HepG2 (cell line): ENCODE data around the gene GRM7. TPM values are rescaled to one million over a fixed set of nuclear protein-coding genes. Genes with fewer than 3 reads are reported as not detected.

ENCODE experiments used
- ATAC-seq: fragments of 200-7000 bp; cut with Tn5 transposase; 3 replicates; pipeline ENCODE4 v1.9.1; 2020; ENCODE audit warnings: mild to moderate bottlenecking, moderate library complexity
- BruUV-seq: library from RNA; stranded (reverse); fragments of 400-500 nt; replicated peaks from 2 replicates; lab custom pipeline; 2021; lab: Mats Ljungman, UMichigan
- CTCF ChIA-PET: fragments of 300-600 bp; formaldehyde crosslinking; extraction: SDS; loops from one replicate; lab custom pipeline; 2021; ENCODE audit warnings: low total read pairs, inconsistent platforms, low intra/inter-chr PET ratio; lab: Yijun Ruan, JAX
- POLR2A ChIA-PET: fragments of 350-600 bp; sonication (Branson Sonifier 250); formaldehyde crosslinking; loops from one replicate; lab custom pipeline; 2020; ENCODE audit warnings: antibody characterized with exemption, inconsistent platforms; lab: Yijun Ruan, JAX
- DNase-seq: peaks from one replicate; pipeline ENCODE4 v3.0.0-alpha.2; 2015; ENCODE audit warnings: low spot score
- FAIRE-seq: peaks from 3 replicates; lab custom pipeline; 2011; peaks lifted over from hg19 to GRCh38; lab: Jason Lieb, UNC
- H2AFZ ChIP-seq: one replicate; pipeline ENCODE4 v1.6.1; 2011; ENCODE audit warnings: low read length, inconsistent platforms
- H3K27ac ChIP-seq: fragments of 300-600 bp; 3 replicates; pipeline ENCODE4 v1.8.0; 2011; ENCODE audit warnings: mixed run types, mild to moderate bottlenecking, mixed read lengths, low read length, inconsistent platforms; ENCODE audit not compliant: insufficient read depth; ENCODE audit errors: extremely low read length
- H3K27me3 ChIP-seq, 2 experiments: fragments of 200-600 bp in 1 of 2; 2 replicates in 1 of 2; 3 replicates in 1 of 2; pipeline versions ENCODE4 v1.6.0 to v1.8.0; 2011; ENCODE audit warnings: low read length in 2 of 2, mild to moderate bottlenecking in 2 of 2, moderate library complexity in 2 of 2, inconsistent platforms in 1 of 2; ENCODE audit not compliant: insufficient read depth in 2 of 2, control insufficient read depth in 1 of 2
- H3K36me3 ChIP-seq, 2 experiments: fragments of 200-600 bp in 1 of 2; replicated peaks in 1 of 2; 2 replicates in 1 of 2; 3 replicates in 1 of 2; pipeline versions ENCODE4 v1.5.1 to v1.8.0; 2011; ENCODE audit warnings: low read length in 2 of 2, inconsistent platforms in 1 of 2; ENCODE audit not compliant: insufficient read depth in 2 of 2, control insufficient read depth in 1 of 2
- H3K4me1 ChIP-seq: 2 replicates; pipeline ENCODE4 v1.5.1; 2012; ENCODE audit warnings: low read length, inconsistent platforms; ENCODE audit not compliant: insufficient read depth
- H3K4me2 ChIP-seq: 2 replicates; pipeline ENCODE4 v1.6.0; 2011; ENCODE audit warnings: low read depth, low read length, inconsistent platforms
- H3K4me3 ChIP-seq, 3 experiments: fragments of 200-600 bp in 1 of 3; sonication (generic), shearing (Covaris generic) in 1 of 3; replicated peaks in 1 of 3; 2 replicates each; pipeline ENCODE4 v1.5.1; 2011 to 2016; ENCODE audit warnings: low read length in 3 of 3, inconsistent platforms in 2 of 3, low read depth in 2 of 3, mild to moderate bottlenecking in 2 of 3, control low read depth in 1 of 3, mixed read lengths in 1 of 3; ENCODE audit not compliant: insufficient read depth in 1 of 3
- H3K79me2 ChIP-seq: one replicate; pipeline ENCODE4 v1.6.1; 2011; ENCODE audit warnings: low read length, inconsistent platforms; ENCODE audit not compliant: insufficient read depth
- H3K9ac ChIP-seq: 2 replicates; pipeline ENCODE4 v1.6.0; 2011; ENCODE audit warnings: mild to moderate bottlenecking, low read depth, low read length, inconsistent platforms; ENCODE audit not compliant: insufficient read depth
- H3K9me3 ChIP-seq: 2 replicates; pipeline ENCODE4 v1.5.1; 2012; ENCODE audit warnings: mild to moderate bottlenecking, low read length
- H4K20me1 ChIP-seq: 2 replicates; pipeline ENCODE4 v1.6.0; 2011; ENCODE audit warnings: inconsistent platforms, mild to moderate bottlenecking, low read length, moderate library complexity; ENCODE audit not compliant: insufficient read depth
- ARNT ChIP-seq: fragments of 450-650 bp; IDR thresholded peaks from 2 replicates; pipeline ENCODE4 v1.6.1; 2017
- DR1 ChIP-seq: sonication (generic); formaldehyde crosslinking; IDR thresholded peaks from 2 replicates; pipeline ENCODE4 v1.8.0; 2021; ENCODE audit warnings: mild to moderate bottlenecking, missing genetic modification reagents, inconsistent platforms
- ISX ChIP-seq: sonication (generic); formaldehyde crosslinking; conservative IDR thresholded peaks from 2 replicates; pipeline ENCODE4 v1.5.0; 2020; ENCODE audit warnings: missing genetic modification reagents
- KDM6A ChIP-seq: IDR thresholded peaks from 2 replicates; pipeline ENCODE4 v1.6.1; 2016; ENCODE audit warnings: low read depth
- MTA3 ChIP-seq: sonication (generic); formaldehyde crosslinking; IDR thresholded peaks from 2 replicates; pipeline ENCODE4 v1.4.0; 2020; ENCODE audit warnings: missing genetic modification reagents
- MXD4 ChIP-seq: IDR thresholded peaks from 2 replicates; pipeline ENCODE4 v1.6.1; 2016; ENCODE audit warnings: mild to moderate bottlenecking, missing biosample characterization, missing genetic modification reagents
- NCOA2 ChIP-seq: sonication (generic); formaldehyde crosslinking; IDR thresholded peaks from 2 replicates; pipeline ENCODE4 v1.8.0; 2022; ENCODE audit warnings: inconsistent platforms
- NFKB2 ChIP-seq: sonication (generic); formaldehyde crosslinking; IDR thresholded peaks from 2 replicates; pipeline ENCODE4 v1.4.0; 2020; ENCODE audit warnings: missing genetic modification reagents, borderline replicate concordance
- SAFB2 ChIP-seq: sonication (generic); formaldehyde crosslinking; IDR thresholded peaks from 2 replicates; pipeline ENCODE4 v1.5.1; 2020; ENCODE audit warnings: missing genetic modification reagents, low read depth, mild to moderate bottlenecking, borderline replicate concordance
- TAF15 ChIP-seq: fragments of 200-400 bp; formaldehyde crosslinking; IDR thresholded peaks from one replicate; pipeline ENCODE4 v1.6.1; 2018; ENCODE audit warnings: mild to moderate bottlenecking, low read depth, low read length; ENCODE audit not compliant: poor library complexity, severe bottlenecking
- TBX2 ChIP-seq: sonication (generic); formaldehyde crosslinking; IDR thresholded peaks from 2 replicates; pipeline ENCODE4 v1.5.0; 2020; ENCODE audit warnings: missing genetic modification reagents, mild to moderate bottlenecking, borderline replicate concordance
- TOE1 ChIP-seq: sonication (generic); formaldehyde crosslinking; IDR thresholded peaks from 2 replicates; pipeline ENCODE4 v1.4.0; 2020; ENCODE audit warnings: mild to moderate bottlenecking, missing genetic modification reagents
- ZNF496 ChIP-seq: sonication (generic); formaldehyde crosslinking; IDR thresholded peaks from 2 replicates; pipeline ENCODE4 v1.8.1; 2023; ENCODE audit warnings: mild to moderate bottlenecking, moderate library complexity, missing genetic modification reagents; ENCODE audit not compliant: insufficient replicate concordance
- in situ Hi-C: cut with HindIII; loops from 2 replicates; pipeline ENCODE4 v1.10.0; 2017; ENCODE audit warnings: low pct_unique_long_range_greater_than_20kb; ENCODE audit not compliant: extremely low pct_ligation_motif_present
- intact Hi-C: fragments of 100-400 bp; cut with micrococcal nuclease; formaldehyde crosslinking; loops from one replicate; pipeline ENCODE4 v1.10.0; 2022; ENCODE audit not compliant: unreplicated experiment
- polyA plus RNA-seq, 8 experiments: library from polyadenylated mRNA; depleted of rRNA in 3 of 8; stranded (reverse) in 7 of 8; unstranded in 1 of 8; fragments of >200 nt; fragmentation: Illumina TruSeq in 4 of 8; extraction: Trizol in 4 of 8; gene quantifications; 2 replicates each; pipeline versions ENCODE4 v1.2.1 to v1.2.3, GENCODE V29; 2011 to 2016; ENCODE audit warnings: low read depth in 4 of 8, missing spikeins in 1 of 8, mixed read lengths in 1 of 8; ENCODE audit not compliant: insufficient read depth in 1 of 8
- total RNA-seq, 5 experiments: library from RNA; depleted of rRNA; stranded (reverse); fragments of >200 nt; fragmentation: Illumina TruSeq; extraction: Trizol; gene quantifications; 2 replicates each; pipeline ENCODE4 v1.2.3, GENCODE V29; 2016; ENCODE audit warnings: low read depth in 1 of 5
- TF ChIP-seq, protein P1 (sequence below): sonication (generic); formaldehyde crosslinking; IDR thresholded peaks from 2 replicates; pipeline ENCODE4 v1.4.0; 2020; ENCODE audit warnings: mild to moderate bottlenecking, missing genetic modification reagents, borderline replicate concordance
- TF ChIP-seq, protein P2 (sequence below): sonication (generic); formaldehyde crosslinking; IDR thresholded peaks from 2 replicates; pipeline ENCODE4 v1.4.0; 2020; ENCODE audit warnings: mild to moderate bottlenecking, low read depth, missing genetic modification reagents
- TF ChIP-seq, protein P3 (sequence below): sonication (generic); formaldehyde crosslinking; IDR thresholded peaks from 2 replicates; pipeline ENCODE4 v1.9.0; 2021; ENCODE audit warnings: missing genetic modification reagents, borderline replicate concordance
- TF ChIP-seq, protein P4 (sequence below): IDR thresholded peaks from 2 replicates; pipeline ENCODE4 v1.6.1; 2016

Gene GRM7
- total and polyA plus RNA-seq, 2 of the 13 experiments (the other 11 are each of a cell fraction or from before 2014, with no cell fraction given): not detected

DNA sequence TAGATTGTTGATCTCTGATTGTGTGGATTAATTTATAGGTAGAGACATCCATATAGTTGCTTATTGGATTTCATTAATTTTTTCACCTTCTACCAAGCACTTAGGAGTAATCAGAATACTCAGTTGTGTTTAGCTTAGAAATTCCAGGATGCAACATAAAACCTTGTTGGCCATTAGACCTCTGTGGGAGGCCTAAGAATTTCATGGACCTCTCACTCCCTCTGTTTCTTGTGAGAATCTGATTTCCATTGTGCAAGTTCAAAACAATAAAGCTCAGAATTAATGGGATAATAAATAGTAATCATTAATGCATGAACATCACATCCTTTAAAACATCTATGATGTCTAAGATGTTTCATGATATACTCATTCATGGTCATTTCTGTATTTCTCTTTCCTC lies 332.4 kb downstream of the GRM7 start:
- DNase-seq (no peak), FAIRE-seq (no peak), ATAC-seq (no peak)
- Histone ChIP-seq H3K79me2 (no peaks in the 10 kb centered on the region), H3K4me1 (no peaks in the 10 kb centered on the region), H2AFZ (no peak overlapping the region), H3K4me2 (no peak overlapping the region), H3K9ac (no peak overlapping the region), H3K9me3 (peaks cover 86% of the 10 kb centered on the region), H3K4me3 (no peak overlapping the region), H3K36me3 (no peaks in the 10 kb centered on the region), H4K20me1 (no peaks in the 10 kb centered on the region), H3K27ac (no peak overlapping the region), H3K27me3 (no peaks in the 10 kb centered on the region)
- intact Hi-C loops: no loop called here
- CTCF ChIA-PET: no interaction called here
- BruUV-seq: no TSS peak
- in situ Hi-C loops: no loop called here
- POLR2A ChIA-PET: no interaction called here
- TF ChIP-seq TAF15: no peak
- TF ChIP-seq KDM6A (CRISPR knock-in tag): no peak
- no peak for TF ChIP-seq TOE1 (CRISPR knock-in tag)
- TF ChIP-seq DR1: no peak
- TF ChIP-seq ZNF496: no peak
- no peak for TF ChIP-seq ARNT
- TF ChIP-seq, protein P1, sequence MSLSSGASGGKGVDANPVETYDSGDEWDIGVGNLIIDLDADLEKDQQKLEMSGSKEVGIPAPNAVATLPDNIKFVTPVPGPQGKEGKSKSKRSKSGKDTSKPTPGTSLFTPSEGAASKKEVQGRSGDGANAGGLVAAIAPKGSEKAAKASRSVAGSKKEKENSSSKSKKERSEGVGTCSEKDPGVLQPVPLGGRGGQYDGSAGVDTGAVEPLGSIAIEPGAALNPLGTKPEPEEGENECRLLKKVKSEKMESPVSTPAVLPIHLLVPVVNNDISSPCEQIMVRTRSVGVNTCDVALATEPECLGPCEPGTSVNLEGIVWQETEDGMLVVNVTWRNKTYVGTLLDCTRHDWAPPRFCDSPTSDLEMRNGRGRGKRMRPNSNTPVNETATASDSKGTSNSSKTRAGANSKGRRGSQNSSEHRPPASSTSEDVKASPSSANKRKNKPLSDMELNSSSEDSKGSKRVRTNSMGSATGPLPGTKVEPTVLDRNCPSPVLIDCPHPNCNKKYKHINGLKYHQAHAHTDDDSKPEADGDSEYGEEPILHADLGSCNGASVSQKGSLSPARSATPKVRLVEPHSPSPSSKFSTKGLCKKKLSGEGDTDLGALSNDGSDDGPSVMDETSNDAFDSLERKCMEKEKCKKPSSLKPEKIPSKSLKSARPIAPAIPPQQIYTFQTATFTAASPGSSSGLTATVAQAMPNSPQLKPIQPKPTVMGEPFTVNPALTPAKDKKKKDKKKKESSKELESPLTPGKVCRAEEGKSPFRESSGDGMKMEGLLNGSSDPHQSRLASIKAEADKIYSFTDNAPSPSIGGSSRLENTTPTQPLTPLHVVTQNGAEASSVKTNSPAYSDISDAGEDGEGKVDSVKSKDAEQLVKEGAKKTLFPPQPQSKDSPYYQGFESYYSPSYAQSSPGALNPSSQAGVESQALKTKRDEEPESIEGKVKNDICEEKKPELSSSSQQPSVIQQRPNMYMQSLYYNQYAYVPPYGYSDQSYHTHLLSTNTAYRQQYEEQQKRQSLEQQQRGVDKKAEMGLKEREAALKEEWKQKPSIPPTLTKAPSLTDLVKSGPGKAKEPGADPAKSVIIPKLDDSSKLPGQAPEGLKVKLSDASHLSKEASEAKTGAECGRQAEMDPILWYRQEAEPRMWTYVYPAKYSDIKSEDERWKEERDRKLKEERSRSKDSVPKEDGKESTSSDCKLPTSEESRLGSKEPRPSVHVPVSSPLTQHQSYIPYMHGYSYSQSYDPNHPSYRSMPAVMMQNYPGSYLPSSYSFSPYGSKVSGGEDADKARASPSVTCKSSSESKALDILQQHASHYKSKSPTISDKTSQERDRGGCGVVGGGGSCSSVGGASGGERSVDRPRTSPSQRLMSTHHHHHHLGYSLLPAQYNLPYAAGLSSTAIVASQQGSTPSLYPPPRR (CRISPR knock-in tag): no peak
- TF ChIP-seq SAFB2 (CRISPR knock-in tag): no peak
- TF ChIP-seq MTA3 (CRISPR knock-in tag): no peak
- TF ChIP-seq NFKB2 (CRISPR knock-in tag): no peak
- TF ChIP-seq, protein P2, sequence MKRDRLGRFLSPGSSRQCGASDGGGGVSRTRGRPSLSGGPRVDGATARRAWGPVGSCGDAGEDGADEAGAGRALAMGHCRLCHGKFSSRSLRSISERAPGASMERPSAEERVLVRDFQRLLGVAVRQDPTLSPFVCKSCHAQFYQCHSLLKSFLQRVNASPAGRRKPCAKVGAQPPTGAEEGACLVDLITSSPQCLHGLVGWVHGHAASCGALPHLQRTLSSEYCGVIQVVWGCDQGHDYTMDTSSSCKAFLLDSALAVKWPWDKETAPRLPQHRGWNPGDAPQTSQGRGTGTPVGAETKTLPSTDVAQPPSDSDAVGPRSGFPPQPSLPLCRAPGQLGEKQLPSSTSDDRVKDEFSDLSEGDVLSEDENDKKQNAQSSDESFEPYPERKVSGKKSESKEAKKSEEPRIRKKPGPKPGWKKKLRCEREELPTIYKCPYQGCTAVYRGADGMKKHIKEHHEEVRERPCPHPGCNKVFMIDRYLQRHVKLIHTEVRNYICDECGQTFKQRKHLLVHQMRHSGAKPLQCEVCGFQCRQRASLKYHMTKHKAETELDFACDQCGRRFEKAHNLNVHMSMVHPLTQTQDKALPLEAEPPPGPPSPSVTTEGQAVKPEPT (CRISPR knock-in tag): no peak
- TF ChIP-seq ISX (CRISPR knock-in tag): no peak
- TF ChIP-seq, protein P3, sequence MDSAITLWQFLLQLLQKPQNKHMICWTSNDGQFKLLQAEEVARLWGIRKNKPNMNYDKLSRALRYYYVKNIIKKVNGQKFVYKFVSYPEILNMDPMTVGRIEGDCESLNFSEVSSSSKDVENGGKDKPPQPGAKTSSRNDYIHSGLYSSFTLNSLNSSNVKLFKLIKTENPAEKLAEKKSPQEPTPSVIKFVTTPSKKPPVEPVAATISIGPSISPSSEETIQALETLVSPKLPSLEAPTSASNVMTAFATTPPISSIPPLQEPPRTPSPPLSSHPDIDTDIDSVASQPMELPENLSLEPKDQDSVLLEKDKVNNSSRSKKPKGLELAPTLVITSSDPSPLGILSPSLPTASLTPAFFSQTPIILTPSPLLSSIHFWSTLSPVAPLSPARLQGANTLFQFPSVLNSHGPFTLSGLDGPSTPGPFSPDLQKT (CRISPR knock-in tag): no peak
- no peak for TF ChIP-seq MXD4 (CRISPR knock-in tag)
- TF ChIP-seq, protein P4, sequence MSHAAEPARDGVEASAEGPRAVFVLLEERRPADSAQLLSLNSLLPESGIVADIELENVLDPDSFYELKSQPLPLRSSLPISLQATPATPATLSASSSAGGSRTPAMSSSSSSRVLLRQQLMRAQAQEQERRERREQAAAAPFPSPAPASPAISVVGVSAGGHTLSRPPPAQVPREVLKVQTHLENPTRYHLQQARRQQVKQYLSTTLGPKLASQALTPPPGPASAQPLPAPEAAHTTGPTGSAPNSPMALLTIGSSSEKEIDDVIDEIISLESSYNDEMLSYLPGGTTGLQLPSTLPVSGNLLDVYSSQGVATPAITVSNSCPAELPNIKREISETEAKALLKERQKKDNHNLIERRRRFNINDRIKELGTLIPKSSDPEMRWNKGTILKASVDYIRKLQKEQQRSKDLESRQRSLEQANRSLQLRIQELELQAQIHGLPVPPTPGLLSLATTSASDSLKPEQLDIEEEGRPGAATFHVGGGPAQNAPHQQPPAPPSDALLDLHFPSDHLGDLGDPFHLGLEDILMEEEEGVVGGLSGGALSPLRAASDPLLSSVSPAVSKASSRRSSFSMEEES (CRISPR knock-in tag): no peak
- TF ChIP-seq TBX2 (CRISPR knock-in tag): no peak
- no peak for TF ChIP-seq NCOA2 (CRISPR knock-in tag)
